ENCODE data around the gene ITPA. TPM values are rescaled to one million over a fixed set of nuclear protein-coding genes. Genes with fewer than 3 reads are reported as not detected.

Gene ITPA
- total and polyA plus RNA-seq, 2 of the 4 experiments (the other 2 are of a cell fraction), result 32.4 to 49.0 TPM

GRCh38 chr20:3160418-3160817 is 48.9 kb upstream of the ITPA start:
- POLR2A ChIA-PET (ENCODE audit: unreplicated experiment), result no interaction called here

More at GRCh38 chr20:3160418-3160817, 48.9 kb upstream of the ITPA start:
- no peak overlapping the region for H2BK15ac ChIP-seq (ENCODE audit: low read depth, low read length)
- no peaks in the 10 kb centered on the region for H3K27me3 ChIP-seq (ENCODE audit: control insufficient read depth, insufficient read depth, low read length)
- peaks cover 34% of the 10 kb centered on the region for H4K20me1 ChIP-seq (ENCODE audit: insufficient read depth, low read length)
- in situ Hi-C loops (cut with MboI; ENCODE audit: low sequenced_read_pairs), result no loop called here
- WGBS, 2 experiments (ENCODE audit: extremely low coverage in 2 of 2, insufficient read length in 1 of 2), result no CpG with 5 or more reads among the region's 6 CpGs
- H2AK9ac ChIP-seq (replicated peaks; ENCODE audit: low read depth, low read length, poor library complexity), result no peak overlapping the region
- no peak overlapping the region for H2AK5ac ChIP-seq (ENCODE audit: low read depth, low read length)
- no peak overlapping the region for H3K4me2 ChIP-seq (ENCODE audit: low read depth, low read length)
- no peak overlapping the region for H4K5ac ChIP-seq (ENCODE audit: low read depth, low read length)
- ATAC-seq (ENCODE audit: low read depth) (no peak), DNase-seq (no peak)
- H4K8ac ChIP-seq (ENCODE audit: low read depth in 2 of 2, low read length in 2 of 2), result peak overlapping the region; percentile 91 to 98; a peak in 2 of 4 replicates
- no peak overlapping the region for H2AFZ ChIP-seq (replicated peaks; ENCODE audit: low read length, poor library complexity)
- intact Hi-C loops (cut with micrococcal nuclease), result no loop called here
- BruUV-seq (replicated peaks), result no TSS peak
- H3K9me1 ChIP-seq (ENCODE audit: insufficient read depth, low read length), result peaks cover 8% of the 10 kb centered on the region; the same call in 1 of the 2 replicates
- dilution Hi-C loops (cut with HindIII; ENCODE audit: low sequenced_read_pairs, unreplicated experiment), result no loop called here
- no peak overlapping the region for H3K23ac ChIP-seq (ENCODE audit: low read depth, low read length)
- H3K4ac ChIP-seq (ENCODE audit: low read depth, low read length), result no peak overlapping the region
- H2BK120ac ChIP-seq (ENCODE audit: low read depth, low read length), result no peak overlapping the region
- H3K9ac ChIP-seq (ENCODE audit: low read depth, low read length), result no peak overlapping the region
- peaks cover 5% of the 10 kb centered on the region for H3K4me1 ChIP-seq (ENCODE audit: control insufficient read depth, insufficient read depth, low read length)
- no peak overlapping the region for H3K14ac ChIP-seq (replicated peaks; ENCODE audit: low read depth, low read length)
- H2BK20ac ChIP-seq (ENCODE audit: low read depth, low read length), result no peak overlapping the region
- H3K79me1 ChIP-seq (ENCODE audit: low read depth in 1 of 2, low read length in 2 of 2), result peaks cover 0 to 23% of the 10 kb centered on the region in 2 experiments; a peak in 2 of 4 replicates
- H3K4me3 ChIP-seq (ENCODE audit: insufficient read depth, low read depth, low read length), result no peak overlapping the region
- no peak overlapping the region for H3K27ac ChIP-seq (ENCODE audit: insufficient read depth, low read length)
- no peaks in the 10 kb centered on the region for H3K36me3 ChIP-seq (ENCODE audit: control insufficient read depth, insufficient read depth, low read length)
- H4K91ac ChIP-seq (ENCODE audit: insufficient read depth, low read depth, low read length), result no peak overlapping the region
- H3K9me3 ChIP-seq (ENCODE audit: control insufficient read depth, insufficient read depth, low read length), result no peaks in the 10 kb centered on the region
- TF ChIP-seq FOS (IDR thresholded peaks at IDR 0.05; ENCODE audit: low read depth, low read length) (no peak), MAFK (IDR thresholded peaks at IDR 0.05; ENCODE audit: low read depth, low read length) (no peak), RCOR1 (IDR thresholded peaks at IDR 0.05; ENCODE audit: insufficient replicate concordance, low read length) (no peak), BHLHE40 (IDR thresholded peaks at IDR 0.05; ENCODE audit: low read depth, low read length) (no peak), MAZ (IDR thresholded peaks at IDR 0.05; ENCODE audit: borderline replicate concordance, low read depth, low read length) (no peak), RFX5 (IDR thresholded peaks at IDR 0.05; ENCODE audit: low read depth, low read length) (no peak), CEBPB (IDR thresholded peaks at IDR 0.05; ENCODE audit: low read depth, low read length) (no peak), CHD1 (IDR thresholded peaks at IDR 0.05; ENCODE audit: low read depth, low read length) (no peak), POLR2A (IDR thresholded peaks at IDR 0.05; ENCODE audit: low read depth, low read length) (no peak), RAD21 (IDR thresholded peaks at IDR 0.05; ENCODE audit: low read length) (no peak), MXI1 (IDR thresholded peaks at IDR 0.05; ENCODE audit: borderline replicate concordance, low read depth, low read length) (no peak), SMC3 (IDR thresholded peaks at IDR 0.05; ENCODE audit: low read depth, low read length) (no peak), NFE2L2 (IDR thresholded peaks at IDR 0.05; ENCODE audit: low read depth, low read length) (no peak)
- TF ChIP-seq, protein P1, sequence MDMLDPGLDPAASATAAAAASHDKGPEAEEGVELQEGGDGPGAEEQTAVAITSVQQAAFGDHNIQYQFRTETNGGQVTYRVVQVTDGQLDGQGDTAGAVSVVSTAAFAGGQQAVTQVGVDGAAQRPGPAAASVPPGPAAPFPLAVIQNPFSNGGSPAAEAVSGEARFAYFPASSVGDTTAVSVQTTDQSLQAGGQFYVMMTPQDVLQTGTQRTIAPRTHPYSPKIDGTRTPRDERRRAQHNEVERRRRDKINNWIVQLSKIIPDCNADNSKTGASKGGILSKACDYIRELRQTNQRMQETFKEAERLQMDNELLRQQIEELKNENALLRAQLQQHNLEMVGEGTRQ (IDR thresholded peaks at IDR 0.05; ENCODE audit: low read depth, low read length), result no peak
- TF ChIP-seq, protein P2, sequence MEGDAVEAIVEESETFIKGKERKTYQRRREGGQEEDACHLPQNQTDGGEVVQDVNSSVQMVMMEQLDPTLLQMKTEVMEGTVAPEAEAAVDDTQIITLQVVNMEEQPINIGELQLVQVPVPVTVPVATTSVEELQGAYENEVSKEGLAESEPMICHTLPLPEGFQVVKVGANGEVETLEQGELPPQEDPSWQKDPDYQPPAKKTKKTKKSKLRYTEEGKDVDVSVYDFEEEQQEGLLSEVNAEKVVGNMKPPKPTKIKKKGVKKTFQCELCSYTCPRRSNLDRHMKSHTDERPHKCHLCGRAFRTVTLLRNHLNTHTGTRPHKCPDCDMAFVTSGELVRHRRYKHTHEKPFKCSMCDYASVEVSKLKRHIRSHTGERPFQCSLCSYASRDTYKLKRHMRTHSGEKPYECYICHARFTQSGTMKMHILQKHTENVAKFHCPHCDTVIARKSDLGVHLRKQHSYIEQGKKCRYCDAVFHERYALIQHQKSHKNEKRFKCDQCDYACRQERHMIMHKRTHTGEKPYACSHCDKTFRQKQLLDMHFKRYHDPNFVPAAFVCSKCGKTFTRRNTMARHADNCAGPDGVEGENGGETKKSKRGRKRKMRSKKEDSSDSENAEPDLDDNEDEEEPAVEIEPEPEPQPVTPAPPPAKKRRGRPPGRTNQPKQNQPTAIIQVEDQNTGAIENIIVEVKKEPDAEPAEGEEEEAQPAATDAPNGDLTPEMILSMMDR (conservative IDR thresholded peaks at IDR 0.05; ENCODE audit: low read depth, low read length), result no peak
- TF ChIP-seq, protein P3, sequence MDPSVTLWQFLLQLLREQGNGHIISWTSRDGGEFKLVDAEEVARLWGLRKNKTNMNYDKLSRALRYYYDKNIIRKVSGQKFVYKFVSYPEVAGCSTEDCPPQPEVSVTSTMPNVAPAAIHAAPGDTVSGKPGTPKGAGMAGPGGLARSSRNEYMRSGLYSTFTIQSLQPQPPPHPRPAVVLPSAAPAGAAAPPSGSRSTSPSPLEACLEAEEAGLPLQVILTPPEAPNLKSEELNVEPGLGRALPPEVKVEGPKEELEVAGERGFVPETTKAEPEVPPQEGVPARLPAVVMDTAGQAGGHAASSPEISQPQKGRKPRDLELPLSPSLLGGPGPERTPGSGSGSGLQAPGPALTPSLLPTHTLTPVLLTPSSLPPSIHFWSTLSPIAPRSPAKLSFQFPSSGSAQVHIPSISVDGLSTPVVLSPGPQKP (IDR thresholded peaks at IDR 0.05; ENCODE audit: borderline replicate concordance, low read depth, low read length), result no peak
- no peak overlapping the region for H3K18ac ChIP-seq (ENCODE audit: low read depth, low read length)
- H2BK5ac ChIP-seq (ENCODE audit: low read depth, low read length, poor library complexity, severe bottlenecking), result no peak overlapping the region
- CTCF ChIA-PET, result no interaction called here
- H3K56ac ChIP-seq (ENCODE audit: extremely low read depth, insufficient read depth, low read length), result no peak overlapping the region

Measured in IMR-90 (cell line).